Gastrocnemius medialis (tissue), 4 donors: ENCODE results near the gene ADAM12.

Experiments used
- CTCF ChIP-seq, 5 experiments: fragments of 450-650 bp in 3 of 5; fragments of 200-600 bp in 2 of 5; sonication (generic) in 2 of 5; IDR thresholded peaks in 4 of 5; conservative IDR thresholded peaks in 1 of 5; 1 replicate in 4 of 5; 2 replicates in 1 of 5; pipeline ENCODE4 v1.5.1; 2016 to 2019; ENCODE audit warnings: antibody characterized with exemption in 5 of 5, mild to moderate bottlenecking in 3 of 5, moderate library complexity in 3 of 5
- POLR2A ChIP-seq, 2 donors: fragments of 450-650 bp; IDR thresholded peaks; one replicate each; pipeline ENCODE4 v1.6.1; 2017; ENCODE audit warnings: antibody characterized with exemption in 2 of 2, mild to moderate bottlenecking in 2 of 2, moderate library complexity in 2 of 2

- no peak for TF ChIP-seq CTCF (IDR thresholded peaks at IDR 0.05 in 4 of 5, conservative IDR thresholded peaks at IDR 0.05 in 1 of 5)
- TF ChIP-seq POLR2A (IDR thresholded peaks at IDR 0.05) = no peak
Observed at GRCh38 chr10:126157189-126157588, 231.1 kb downstream of the ADAM12 start.
